Progenitor cell of endocrine pancreas (in vitro differentiated cells): ENCODE results near the gene SEC14L3. TPM values are rescaled to one million over a fixed set of nuclear protein-coding genes. Genes with fewer than 3 reads are reported as not detected.

ENCODE experiments used
- DNase-seq: peaks from one replicate; pipeline ENCODE4 v3.0.0; 2021; ENCODE audit warnings: low spot score; ENCODE audit not compliant: unreplicated experiment
- H3K27ac Mint-ChIP-seq: 2 replicates; pipeline ENCODE4 v1.8.0; 2021; ENCODE audit warnings: mild to moderate bottlenecking, moderate library complexity, mixed read lengths
- H3K27me3 Mint-ChIP-seq: 2 replicates; pipeline ENCODE4 v1.8.0; 2021; ENCODE audit warnings: mixed read lengths
- H3K36me3 Mint-ChIP-seq: 2 replicates; pipeline ENCODE4 v1.8.0; 2022; ENCODE audit warnings: mixed read lengths; ENCODE audit not compliant: insufficient read depth
- H3K4me1 Mint-ChIP-seq: 2 replicates; pipeline ENCODE4 v1.8.0; 2021; ENCODE audit warnings: low read depth, mixed read lengths
- H3K4me3 Mint-ChIP-seq: 2 replicates; pipeline ENCODE4 v1.8.0; 2021; ENCODE audit warnings: low read depth, mild to moderate bottlenecking, moderate library complexity, mixed read lengths
- H3K9me3 Mint-ChIP-seq: 2 replicates; pipeline ENCODE4 v1.8.0; 2021; ENCODE audit warnings: low read depth, mixed read lengths
- total RNA-seq: library from RNA; stranded (reverse); gene quantifications from 2 replicates; pipeline ENCODE4 v1.2.1, GENCODE V29; 2021
- TF ChIP-seq, protein P1 (sequence below): fragments of 200-600 bp; sonication (generic); IDR thresholded peaks from one replicate; pipeline ENCODE4 v1.5.0; 2021; ENCODE audit warnings: antibody characterized with exemption, mild to moderate bottlenecking; ENCODE audit not compliant: unreplicated experiment

Gene SEC14L3
- total RNA-seq, 1 donor from 2014 or later: not detected

DNA sequence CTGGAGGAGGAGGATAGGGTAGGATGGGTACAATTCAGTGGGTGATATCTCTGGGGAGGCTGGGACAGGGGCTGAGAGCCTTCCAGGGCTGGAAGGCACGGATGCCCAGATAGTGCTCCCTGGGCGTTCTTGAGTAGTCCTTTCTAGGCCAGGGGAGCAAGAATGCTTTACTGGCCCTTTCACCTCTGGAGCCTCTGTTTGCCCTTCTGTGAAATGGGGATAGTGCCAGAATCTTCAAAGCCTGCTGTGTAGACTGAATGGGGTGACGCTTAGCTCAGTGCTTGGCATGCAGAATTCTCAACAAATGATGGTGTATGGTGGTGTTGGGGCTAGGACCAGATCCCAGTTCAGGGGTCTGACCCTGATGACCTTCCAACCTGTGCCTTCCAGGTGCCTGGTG, 38.6 kb downstream of the SEC14L3 start:
- no peak for DNase-seq
- no peaks in the 10 kb centered on the region for H3K27me3 Mint-ChIP-seq
- H3K27ac Mint-ChIP-seq: no peak overlapping the region
- peaks cover 12% of the 10 kb centered on the region for H3K4me1 Mint-ChIP-seq
- TF ChIP-seq, protein P1, sequence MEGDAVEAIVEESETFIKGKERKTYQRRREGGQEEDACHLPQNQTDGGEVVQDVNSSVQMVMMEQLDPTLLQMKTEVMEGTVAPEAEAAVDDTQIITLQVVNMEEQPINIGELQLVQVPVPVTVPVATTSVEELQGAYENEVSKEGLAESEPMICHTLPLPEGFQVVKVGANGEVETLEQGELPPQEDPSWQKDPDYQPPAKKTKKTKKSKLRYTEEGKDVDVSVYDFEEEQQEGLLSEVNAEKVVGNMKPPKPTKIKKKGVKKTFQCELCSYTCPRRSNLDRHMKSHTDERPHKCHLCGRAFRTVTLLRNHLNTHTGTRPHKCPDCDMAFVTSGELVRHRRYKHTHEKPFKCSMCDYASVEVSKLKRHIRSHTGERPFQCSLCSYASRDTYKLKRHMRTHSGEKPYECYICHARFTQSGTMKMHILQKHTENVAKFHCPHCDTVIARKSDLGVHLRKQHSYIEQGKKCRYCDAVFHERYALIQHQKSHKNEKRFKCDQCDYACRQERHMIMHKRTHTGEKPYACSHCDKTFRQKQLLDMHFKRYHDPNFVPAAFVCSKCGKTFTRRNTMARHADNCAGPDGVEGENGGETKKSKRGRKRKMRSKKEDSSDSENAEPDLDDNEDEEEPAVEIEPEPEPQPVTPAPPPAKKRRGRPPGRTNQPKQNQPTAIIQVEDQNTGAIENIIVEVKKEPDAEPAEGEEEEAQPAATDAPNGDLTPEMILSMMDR: no peak
- no peak overlapping the region for H3K4me3 Mint-ChIP-seq
- H3K36me3 Mint-ChIP-seq: no peaks in the 10 kb centered on the region
- no peaks in the 10 kb centered on the region for H3K9me3 Mint-ChIP-seq

DNA sequence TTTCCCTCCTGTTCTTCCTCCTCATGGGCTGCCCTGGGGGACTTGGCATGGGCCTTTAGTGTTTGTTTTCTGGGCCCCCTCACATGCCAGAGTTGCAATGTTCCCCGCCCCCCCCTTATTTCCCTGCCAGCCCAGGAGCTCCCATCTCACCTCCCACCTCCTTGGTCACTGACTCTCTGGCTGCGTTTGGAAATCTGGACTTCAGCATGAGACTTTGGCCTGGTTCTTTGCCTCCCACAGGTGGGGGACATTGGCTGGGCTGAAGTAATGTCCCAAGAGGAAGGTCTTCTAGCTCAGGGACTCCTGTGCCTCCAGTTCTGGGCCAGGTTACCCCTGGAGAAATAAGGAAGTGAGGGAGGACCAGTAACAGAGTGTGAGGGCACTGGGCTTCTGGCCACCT, 39.3 kb downstream of the SEC14L3 start:
- DNase-seq: no peak
- H3K4me1 Mint-ChIP-seq: peaks cover 6% of the 10 kb centered on the region
- H3K36me3 Mint-ChIP-seq: peaks cover 1% of the 10 kb centered on the region
- no peaks in the 10 kb centered on the region for H3K27me3 Mint-ChIP-seq
- TF ChIP-seq, protein P1: no peak
- no peak overlapping the region for H3K4me3 Mint-ChIP-seq
- no peak overlapping the region for H3K27ac Mint-ChIP-seq
- no peaks in the 10 kb centered on the region for H3K9me3 Mint-ChIP-seq

DNA sequence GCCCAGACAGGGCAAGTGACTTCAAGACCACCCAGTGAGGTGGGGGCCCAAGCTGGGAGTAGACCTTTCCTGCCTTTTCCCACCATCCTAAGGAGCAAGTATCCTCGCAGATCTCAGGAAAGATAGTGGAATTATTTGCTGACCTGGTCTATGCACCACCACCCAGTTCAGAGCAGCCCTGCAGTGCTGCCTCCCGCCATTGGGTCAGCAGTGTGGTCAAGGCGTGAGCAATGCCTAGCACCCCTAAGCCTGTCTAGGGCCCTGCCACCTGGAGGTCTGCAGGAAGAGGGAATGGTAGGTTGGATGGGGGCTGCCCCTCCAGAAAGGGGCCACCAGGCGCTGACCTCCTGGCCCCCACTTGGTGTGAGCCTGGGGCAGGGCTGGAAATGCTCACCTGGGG, 39.7 kb downstream of the SEC14L3 start:
- Mint-ChIP-seq H3K27me3 (no peaks in the 10 kb centered on the region), H3K36me3 (peaks cover 1% of the 10 kb centered on the region), H3K4me1 (peaks cover 2% of the 10 kb centered on the region), H3K4me3 (no peak overlapping the region), H3K27ac (no peak overlapping the region), H3K9me3 (no peaks in the 10 kb centered on the region)
- TF ChIP-seq, protein P1: no peak
- no peak for DNase-seq

DNA sequence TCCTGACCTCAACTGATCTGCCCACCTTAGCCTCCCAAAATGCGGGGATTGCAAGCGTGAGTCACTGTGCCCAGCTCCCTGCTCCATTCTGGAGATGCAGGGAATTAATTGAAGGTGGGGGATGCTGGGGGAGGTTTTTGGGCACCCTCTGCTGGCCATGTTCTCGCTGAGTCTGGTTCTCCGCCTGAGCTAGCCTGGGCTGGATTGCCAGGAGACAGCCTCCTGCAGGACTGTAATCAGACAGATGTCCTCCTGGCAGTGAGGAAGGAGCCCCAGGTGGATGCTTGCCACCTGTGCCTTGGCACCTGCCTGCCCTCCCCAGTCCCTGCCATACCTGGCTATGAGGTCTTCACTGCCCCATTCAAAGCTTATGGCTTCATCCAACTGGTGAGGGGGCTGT, 40.9 kb downstream of the SEC14L3 start:
- TF ChIP-seq, protein P1: no peak
- Mint-ChIP-seq H3K27ac (no peak overlapping the region), H3K9me3 (no peaks in the 10 kb centered on the region), H3K4me1 (peaks cover 2% of the 10 kb centered on the region), H3K4me3 (no peak overlapping the region), H3K27me3 (no peaks in the 10 kb centered on the region), H3K36me3 (peaks cover 1% of the 10 kb centered on the region)
- no peak for DNase-seq

DNA sequence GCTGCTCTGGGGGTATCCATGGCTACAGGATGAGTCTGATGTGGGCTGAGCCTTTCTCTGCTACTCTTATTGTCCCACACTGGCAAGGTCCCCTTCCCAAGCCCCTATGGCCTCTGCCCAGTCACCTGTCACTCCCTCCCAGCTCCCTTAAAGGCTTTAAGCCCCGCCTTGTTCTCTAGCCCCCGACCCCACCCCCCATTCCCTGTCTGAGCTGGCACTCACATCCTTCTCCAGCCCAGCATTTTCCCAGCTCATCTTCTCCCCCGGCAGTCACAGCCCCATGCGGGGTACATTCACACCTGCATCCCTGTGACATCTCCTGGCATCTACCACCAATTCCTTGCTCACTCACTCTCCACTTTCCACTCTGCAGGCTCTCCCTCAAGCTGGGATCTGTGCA, 41.9 kb downstream of the SEC14L3 start:
- no peak for DNase-seq
- Mint-ChIP-seq H3K9me3 (no peaks in the 10 kb centered on the region), H3K4me1 (peaks cover 5% of the 10 kb centered on the region), H3K27ac (no peak overlapping the region), H3K36me3 (peaks cover 1% of the 10 kb centered on the region), H3K27me3 (no peaks in the 10 kb centered on the region), H3K4me3 (no peak overlapping the region)
- TF ChIP-seq, protein P1: no peak
